CD4-positive, alpha-beta T cell treated with Interleukin-21 for 1 hour (primary cell): Measurements from ENCODE around the gene TRA2B.

Experiments
- DNase-seq: peaks from one replicate; pipeline ENCODE4 v3.0.0-alpha.2; 2020

TRA2B gene

DNA sequence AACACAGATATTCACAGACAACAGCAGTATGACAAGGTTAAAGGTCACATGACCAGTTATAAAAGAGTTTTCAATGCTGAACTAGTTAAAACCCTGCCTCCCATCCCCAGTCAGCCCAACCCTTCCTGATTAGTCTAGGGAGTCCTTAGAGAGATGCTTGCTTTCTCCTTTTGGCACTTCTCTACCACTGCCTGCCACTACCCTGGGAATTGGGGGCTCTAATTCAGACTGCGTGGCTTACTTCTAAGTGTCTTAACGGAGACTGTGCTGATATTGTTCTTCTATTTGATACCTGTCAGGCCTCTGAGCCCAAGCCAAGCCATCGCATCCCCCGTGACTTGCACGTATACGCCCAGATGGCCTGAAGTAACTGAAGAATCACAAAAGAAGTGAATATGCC, 11.7 kb upstream of the TRA2B start:
- no peak for DNase-seq

DNA sequence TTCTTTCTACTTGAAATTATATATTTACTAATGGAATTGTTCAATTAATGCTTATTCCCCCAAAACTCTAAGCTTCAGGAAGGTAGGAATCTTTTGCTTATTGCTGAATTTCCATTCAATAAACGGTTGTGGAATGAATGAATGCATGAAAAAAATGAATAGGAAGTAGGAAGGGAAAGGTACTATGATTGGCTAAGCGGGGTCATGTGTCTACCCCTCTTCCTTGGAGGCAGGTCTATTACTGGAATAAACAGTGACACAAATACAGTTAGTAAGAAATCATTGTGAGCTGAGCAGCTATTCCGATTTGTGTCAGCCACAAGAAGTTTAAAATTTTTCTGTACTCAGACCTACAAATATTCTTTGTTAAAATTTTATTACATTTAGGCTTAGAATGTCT, 10.5 kb upstream of the TRA2B start:
- DNase-seq, result no peak

DNA sequence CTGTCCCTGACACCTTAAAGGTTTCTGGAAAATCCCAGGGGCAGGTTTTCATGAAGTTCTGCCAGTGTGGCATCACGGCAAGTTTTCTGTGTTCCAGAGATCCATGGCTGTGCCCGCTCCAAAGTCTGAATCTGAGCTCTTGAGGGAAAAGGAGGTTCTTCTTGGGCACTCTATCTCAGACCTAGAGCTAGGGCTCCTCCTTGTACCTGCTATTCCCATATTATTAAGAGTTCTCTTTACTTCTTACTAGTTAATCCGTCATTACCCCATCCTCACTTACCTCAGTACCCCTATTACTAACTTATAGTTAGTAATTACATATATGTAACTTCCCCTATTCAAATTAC, 5.9 kb upstream of the TRA2B start:
- DNase-seq, result no peak

DNA sequence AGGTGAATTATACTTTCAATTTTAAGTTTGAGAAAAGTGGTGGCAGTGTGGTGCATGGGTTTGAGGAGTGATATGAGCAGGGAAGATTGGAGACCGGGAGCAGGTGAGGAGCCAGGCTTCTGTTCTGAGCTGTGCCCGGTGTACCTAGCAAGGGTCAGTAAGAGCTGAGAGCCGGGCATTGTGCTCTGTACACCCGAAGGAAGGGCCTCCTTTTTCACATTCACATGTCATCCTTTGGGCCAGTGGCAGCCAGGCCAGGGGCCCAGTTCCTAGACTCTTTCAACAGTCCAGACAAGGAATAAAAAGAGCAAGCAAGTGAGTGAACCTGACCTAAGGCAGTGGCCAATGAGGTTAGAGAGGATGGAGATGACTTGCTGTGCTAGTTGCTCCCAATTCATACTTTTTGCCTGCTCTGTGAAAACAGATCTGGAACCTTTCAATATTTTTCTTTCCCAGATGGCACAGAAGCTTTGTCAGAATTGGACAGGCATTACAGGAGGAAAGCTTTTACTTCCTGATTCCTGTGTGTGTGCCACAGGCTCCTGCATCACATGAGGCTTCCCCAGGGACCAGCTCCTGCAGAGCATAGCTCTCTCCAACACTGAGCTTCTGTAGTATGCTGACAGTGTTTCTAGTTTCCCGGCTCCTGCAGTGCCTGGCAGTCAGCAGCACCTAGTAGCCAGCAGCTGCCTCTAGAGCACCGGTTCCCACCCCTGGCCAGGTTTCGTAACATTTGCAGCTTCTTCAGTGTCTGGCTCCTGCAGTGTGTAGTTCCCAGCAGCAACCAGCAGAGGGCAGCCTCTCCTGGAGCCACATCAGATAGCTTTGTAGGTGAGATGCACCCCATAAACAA, 5.3 kb upstream of the TRA2B start:
- DNase-seq, result peak; percentile 89

DNA sequence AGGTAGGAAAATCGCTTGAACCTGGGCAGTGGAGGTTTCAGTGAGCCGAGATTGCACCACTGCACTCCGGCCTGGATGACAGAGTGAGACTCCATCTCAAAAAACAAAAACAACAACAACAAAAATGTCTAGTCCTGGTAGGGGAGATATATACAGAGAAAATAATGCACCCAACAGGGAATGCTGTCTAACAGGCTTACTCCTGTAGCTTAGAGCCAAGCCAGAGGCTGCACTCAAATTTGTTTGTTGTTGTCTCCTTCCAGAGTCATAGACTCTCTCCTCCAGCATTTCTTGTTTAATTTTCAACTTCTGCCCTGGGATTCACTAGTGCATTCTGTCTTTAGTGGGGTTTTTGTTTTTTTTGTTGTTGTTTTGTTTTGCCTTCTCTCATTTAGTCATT, 4.6 kb upstream of the TRA2B start:
- no peak for DNase-seq

DNA sequence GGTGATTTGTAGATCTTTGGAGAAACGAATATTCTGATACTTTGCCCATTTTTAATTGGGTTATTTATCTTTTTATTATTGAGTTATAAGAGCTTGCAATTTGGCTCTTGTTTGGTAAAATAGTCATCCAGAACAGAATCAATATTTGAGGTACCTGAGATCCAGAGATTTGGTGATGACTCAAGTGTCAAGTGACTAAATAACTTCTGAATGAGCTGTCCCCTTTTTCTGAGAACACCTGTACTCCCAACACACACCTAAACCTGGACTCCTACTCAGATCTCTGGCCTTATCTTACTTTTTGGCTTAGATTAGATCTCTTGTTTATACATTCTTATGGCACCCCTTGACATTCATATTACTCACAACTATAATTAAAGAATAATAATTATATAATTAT, 3.1 kb upstream of the TRA2B start:
- DNase-seq, result no peak

DNA sequence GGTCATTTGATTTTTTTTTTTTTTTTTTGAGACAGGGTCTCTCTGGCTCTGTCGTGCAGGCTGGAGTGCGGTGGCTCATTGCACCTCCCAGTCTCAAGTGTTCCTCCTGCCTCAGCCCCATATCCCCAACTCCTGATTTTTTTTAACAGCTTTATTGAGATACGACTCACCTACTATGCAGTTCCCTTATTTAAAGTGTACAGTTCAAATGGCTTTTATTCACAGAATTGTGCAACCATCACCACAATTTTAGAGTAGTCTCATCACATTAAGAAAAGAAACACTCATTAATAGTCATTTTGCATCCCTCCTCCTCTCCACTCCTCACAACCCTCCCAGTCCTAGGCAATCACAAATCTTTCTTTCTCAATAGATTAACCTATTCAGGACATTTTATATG, 1.9 kb upstream of the TRA2B start:
- no peak for DNase-seq

DNA sequence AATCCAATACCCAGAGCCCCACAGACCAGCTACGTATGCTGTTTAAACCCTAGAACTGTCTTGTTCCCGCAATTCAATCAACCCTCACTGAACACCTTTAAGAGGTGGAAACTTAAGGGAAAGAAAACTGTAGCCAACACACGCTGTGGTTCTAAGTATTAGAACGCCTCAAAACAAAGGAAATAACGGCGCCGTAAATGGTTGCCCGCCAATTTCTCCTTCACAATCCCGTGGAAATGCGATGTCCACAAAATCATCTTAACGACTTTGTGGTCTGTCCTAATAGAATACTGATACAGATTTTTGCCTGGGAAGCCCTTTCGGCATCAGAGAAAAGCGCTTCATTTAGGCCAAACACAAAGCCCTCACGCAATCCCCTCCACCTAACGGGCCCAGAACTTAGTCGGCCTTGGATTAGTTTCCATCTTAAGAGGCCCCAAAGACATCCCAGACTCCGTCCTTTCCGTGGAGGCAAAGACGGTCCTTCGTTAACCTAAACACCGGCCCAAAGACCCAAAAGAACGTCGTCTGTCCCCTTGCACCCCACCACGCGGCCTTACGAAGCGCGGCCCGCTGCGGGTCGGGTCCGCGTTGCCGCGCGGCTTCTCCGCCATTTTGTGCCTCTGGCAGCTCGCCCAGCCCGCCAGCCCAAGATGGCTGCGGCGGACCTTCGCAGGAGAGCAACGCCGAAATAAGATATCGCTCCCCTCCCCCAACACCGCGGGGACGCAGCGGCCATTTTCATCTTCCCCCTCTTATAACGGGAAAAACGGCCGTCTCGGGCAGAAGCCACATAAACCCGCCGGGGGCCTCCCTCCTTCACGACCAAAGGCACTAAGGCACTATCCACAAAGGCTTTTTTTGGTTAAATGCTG, 763 bp downstream of the TRA2B start:
- DNase-seq, result peak; percentile 88

DNA sequence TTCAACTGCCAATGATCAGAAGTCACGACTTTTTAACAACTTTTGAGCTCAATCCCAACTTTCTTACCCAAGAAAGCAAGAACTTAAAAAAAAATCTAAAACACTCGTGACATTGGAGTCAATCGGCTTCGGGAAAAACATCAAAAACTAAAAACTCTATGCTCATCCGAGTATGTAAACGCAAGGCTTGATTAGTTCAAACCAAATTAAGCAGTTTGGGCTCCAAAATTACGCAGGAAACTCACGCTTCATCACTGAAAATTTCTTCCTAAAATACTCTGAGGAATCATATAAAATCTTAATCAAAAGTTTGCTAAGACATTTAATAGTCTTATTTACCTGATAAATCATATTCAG, 1.6 kb downstream of the TRA2B start:
- DNase-seq, result no peak

DNA sequence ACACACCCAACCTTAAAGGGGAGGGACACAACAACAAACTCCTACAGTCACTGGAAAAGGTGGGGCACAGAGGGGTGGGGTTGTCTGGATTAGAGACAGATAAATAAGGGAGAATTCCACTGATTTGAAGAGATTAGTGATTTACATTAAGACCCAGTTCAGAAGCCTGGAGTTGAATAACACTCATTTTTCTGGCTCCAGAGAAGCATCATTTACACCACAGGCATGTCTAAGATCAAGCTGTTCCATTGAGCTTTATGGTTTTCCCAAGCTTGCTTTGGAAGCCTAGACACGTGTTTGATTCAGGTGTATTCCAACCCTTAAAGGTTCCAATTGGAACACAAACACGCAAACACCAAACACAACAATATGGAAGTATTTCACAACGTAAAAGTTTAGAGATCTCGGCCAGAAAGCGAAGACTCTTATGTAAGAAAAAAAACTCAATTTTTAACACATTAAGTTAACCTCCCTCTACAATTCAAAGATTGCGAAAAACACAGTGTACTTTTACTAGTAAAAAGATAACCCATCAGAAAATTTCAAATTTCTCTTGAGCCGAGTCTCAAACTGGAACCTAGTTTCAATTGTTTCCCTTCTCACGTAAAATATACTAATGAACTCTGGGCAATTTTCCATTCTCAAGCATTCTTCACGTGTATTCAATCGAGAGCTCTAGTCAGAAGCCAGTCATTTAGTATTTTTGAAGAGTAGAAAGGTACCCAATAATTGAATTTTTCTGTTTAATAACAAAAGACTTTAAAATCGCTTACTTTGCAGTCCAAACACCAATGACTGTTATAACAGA, 2.1 kb downstream of the TRA2B start:
- DNase-seq, result no peak

DNA sequence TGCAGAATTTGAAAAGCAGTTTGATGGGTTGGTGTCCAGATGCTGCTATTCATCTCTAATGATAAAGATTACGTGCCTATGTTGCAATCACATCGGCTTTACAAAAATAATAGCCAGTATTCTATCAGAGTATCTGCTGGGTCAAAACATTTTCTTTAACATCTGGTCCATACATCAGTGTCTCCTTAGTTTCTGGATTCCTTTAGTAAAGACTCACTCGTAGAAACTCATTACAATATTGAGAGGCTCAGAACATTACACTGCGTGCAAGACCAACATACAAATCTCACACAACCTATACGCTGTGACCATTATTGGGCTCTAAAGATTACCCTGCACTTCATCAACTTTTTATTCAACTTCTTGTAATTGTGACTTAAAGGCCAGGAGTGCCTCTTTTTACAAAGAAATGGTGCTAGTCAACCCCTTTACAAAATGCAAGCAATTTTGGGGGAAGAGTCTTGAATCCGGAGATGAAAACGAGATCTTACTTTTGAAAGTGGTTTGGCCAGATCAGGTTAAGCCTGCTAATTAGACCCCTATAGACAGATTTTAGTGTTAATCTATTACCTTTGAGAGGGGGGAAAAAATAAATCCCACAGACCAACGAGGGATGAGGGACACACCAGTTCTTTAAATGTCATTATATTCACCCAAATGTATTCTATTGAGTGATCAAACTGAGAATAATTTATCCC, 2.9 kb downstream of the TRA2B start:
- DNase-seq, result no peak

DNA sequence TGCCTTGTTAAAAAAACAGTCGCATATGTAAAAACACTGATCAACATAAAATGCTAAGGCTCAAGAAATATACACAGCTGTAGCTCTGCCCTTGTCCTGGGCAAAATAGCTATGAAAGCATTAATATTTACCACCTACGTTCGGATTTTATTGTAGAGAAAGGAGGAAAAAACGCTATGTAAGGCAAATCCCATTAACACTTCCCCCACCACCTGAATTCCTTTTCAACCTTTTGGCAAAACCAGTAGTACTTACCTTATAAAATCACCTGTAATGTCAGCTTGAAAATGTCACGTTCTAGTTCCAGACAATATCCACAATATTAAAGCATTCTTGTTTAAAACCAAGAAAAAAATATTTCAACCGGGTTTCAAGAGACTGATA, 3.6 kb downstream of the TRA2B start:
- no peak for DNase-seq

DNA sequence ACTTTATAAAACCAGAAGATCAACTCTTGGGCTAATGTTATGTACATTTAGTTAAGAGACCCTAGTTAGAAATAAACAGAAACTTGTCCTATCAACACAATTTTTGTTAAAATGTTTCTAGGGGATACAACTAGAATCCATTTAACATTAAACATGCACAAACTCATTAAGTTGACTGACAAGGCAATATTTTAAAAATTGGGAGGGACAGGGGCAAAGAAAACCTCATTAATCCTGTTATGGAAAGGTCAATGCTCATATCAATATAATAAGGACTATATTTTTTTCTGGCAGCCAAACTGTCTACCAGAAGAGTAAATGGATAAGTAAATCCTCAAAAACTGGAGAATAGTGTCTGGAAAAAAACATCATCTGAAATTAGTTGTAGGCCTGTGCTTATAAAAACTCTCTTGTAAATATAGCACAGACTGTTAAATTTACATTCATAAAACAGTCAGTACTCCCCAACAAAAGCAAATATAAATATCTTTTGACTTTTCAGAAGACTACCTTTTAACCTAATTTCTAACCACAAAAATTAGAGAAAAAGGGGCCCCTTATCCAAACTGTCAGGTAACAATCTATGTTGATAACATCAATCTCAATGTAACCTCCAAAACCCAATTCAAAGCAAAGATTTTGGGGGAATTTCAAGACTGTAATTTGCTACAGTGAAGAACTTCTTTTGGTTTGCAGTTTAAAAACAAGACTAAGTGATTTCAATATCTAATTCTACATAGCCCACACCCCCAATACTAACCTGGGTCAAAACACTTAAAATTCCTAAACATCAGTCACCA, 4.2 kb downstream of the TRA2B start:
- no peak for DNase-seq

DNA sequence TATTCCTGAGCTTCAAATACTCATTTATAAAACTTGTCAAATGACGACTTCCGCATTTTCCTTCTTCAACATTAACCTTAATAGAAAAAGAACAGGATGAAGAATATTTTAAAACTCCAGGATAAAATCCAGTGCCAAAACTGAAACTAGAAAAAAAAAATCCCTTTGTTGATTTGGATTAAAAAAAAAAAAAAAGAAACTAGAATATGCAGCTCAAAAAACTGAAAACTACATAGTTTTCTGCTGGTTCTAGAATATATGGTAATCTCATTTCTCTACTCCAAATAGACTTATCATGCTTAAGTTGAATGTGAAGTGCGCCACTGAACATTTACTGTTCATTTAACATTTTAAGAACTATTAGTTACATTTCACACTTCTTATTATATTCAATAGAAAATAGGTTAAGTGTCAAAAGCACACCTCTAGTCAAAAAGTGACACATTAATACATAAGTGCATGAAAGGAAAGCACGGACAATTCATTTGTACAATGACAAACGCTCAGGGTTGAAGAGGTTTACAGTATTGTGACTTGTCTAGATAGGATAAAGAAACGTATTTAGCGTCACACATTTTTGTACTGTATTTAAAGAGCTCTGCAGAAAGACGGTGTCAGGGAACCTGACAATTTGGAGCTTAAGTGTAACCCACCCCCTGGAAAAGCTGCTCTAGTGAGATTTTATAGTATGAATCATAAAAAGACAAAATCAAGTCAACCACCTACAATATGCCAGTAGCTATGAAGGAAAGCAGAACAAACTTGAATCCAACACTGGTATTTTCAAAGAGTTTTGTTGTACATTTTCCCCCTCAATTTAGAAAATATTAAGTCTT, 5.8 kb downstream of the TRA2B start:
- no peak for DNase-seq

DNA sequence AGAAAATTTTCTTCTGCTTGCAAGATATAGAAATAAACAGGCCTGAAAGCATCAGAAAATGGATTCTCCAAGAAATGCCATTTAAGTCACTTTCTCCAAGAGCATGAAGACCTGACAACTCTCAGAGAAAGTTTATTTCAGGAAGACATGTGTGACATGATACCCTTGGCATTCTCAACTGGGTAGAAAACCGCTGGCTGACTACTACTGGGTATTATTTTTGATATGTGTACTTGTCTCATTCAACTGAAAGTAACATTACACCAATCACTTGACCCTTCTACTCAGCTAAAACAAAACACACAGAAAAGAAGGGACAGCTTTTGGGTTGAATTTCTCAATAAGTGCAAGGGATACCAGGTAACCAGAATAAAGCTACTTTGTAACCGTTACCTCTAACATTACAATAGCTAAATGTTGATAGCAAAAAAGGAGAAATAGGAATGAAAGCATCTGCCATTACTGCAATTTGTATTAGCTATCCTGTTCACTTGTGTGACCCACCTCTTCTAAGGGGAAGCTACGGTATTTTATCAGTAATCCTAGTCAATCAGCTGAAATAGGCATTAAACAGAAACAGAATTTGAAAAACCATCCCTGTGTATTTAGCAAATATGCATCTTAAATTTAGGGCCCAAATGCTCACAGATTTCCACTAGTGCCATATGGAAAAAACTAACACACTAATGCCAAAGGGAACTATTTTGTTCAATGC, 7.3 kb downstream of the TRA2B start:
- DNase-seq, result no peak

DNA sequence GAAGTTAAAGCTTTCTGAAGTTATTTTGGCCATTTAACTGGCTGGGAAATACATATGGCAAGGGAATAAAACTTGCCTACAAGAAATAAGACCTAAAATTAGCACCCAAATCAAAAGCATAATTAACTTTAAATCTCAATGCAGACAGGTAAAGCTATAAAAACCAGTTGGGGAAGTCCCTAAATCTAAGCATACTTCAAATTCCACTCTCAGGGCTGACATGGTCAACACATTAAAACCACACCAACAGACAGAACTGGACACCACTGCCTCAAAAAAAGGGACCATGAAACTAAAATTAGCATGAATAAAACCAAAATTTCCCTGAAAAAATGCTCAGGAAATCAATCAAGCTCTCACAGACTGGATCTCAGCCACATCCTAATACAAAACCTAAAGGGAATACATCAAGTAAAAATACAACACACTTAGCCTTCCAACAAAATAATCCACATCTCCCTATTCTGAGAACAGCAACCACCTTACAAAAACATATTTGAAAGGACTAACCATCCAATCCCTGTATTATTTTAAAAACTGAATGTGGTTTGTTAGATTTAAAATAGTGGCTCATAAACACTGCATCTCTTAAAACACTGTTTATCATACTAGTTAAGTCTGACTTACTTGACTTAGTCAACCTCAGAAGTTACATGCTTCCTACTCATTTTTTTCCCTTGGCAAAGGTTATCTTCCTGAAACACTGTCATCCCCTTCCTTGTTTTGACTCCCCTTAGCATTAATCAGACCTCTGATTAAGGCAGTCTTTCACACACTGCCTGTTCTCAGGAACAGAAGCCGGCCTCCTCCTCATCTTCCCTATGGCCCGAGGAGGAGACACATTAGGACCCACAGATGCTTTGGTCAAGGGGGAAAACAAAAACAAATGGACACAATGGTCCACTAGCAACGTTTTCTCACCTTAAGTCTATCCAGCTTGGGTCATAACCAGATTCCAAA, 8.3 kb downstream of the TRA2B start:
- no peak for DNase-seq

DNA sequence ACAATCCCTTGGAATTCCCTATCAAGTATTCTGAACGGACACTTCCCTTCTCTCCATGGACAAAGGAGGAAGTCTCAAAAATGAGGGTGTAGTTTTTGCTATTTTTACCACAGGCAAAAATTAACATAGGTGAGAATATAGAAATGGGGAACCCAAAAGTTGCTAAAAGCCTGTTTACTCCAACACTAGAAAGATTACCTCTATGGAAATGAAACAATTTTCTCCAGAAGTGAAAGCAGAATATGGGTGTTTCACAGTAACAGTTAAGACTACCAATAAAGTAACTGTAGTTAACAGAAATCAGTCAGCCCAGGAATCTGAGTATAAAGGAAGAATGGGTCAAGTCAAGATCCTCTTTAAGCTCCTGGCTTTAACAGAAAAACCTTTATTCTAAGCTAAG, 9.3 kb downstream of the TRA2B start:
- no peak for DNase-seq

DNA sequence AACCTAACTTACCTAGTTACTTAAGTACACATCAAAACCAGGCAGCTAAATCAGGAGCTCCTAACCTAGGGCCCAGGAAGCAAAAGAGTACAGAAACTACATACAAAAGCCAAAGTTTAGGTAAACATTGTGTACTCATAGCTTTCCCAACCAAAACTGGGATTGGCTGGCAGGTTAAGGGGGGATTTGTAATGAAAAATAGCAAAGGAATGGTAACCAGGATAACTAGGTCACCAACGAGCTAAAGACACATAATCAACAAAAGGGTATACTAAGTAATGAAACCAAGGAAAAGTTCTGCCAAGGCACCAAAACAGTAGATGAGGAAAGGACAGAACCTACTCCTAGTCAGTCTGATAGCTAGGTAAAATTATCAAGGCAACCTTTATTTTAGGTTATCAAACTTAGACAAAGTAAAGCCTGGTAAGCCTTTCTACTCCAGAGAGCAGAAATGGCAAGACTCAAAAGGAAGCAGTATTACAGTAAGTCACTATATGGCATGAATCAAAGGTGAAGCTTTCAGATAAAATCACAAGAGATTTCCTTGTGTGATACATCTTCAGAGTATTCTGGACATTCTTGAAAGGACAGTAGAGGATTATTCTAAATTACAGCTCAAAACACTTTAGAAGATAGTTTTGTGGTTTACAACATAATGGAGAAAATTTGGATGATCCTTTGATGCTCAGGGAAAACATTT, 10.2 kb downstream of the TRA2B start:
- DNase-seq, result no peak

DNA sequence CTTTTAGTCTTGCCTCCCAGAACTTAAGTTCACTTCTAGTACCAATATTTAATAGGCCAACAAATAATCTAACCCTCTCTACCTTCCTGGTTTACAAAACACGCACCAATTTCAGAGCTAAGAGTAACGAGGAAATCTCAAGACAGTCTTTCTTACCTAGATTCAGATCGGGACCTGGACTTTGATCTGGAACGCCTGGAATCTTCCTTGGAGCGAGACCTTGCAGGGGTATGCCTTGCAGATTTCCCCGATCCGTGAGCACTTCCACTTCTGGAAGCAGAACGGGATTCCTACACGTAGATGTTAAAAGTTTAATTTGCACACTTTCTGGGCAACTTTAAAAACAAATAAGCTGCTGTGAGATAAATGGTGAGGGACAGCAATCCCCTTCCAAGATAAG, 11.4 kb downstream of the TRA2B start:
- no peak for DNase-seq
